ENCODE data around the gene OR2G3. TPM values are rescaled to one million over a fixed set of nuclear protein-coding genes. Genes with fewer than 3 reads are reported as not detected.

OR2G3 gene
- polyA plus RNA-seq, 4 donors: not detected

Other genes with a start within 250 kb of the OR2G3 start
- gene NLRP3, start 189.4 kb upstream of the OR2G3 start, polyA plus RNA-seq (ENCODE audit: insufficient read length in 4 of 4): 1 to 10 TPM in 2 of 4 donors, under 1 TPM in 2; 0.87 to 2.1 (median 1.2) TPM
- gene OR2B11, start 147.5 kb upstream of the OR2G3 start, polyA plus RNA-seq (ENCODE audit: insufficient read length in 4 of 4): under 1 TPM in 3 of 4 donors, not detected in 1; 0.04 to 0.12 (median 0.07) TPM
- 1 to 10 TPM in 1 of 4 donors, under 1 TPM in 3; 0.55 to 1.7 (median 0.75) TPM for gene OR2C3, start 69.1 kb upstream of the OR2G3 start, polyA plus RNA-seq (ENCODE audit: insufficient read length in 4 of 4)
- gene GCSAML, start 56.5 kb upstream of the OR2G3 start, polyA plus RNA-seq (ENCODE audit: insufficient read length in 4 of 4): 1 to 10 TPM in 1 of 4 donors, under 1 TPM in 3; 0.61 to 1.1 (median 0.84) TPM
- not detected for gene OR2G2, start 17.2 kb upstream of the OR2G3 start, polyA plus RNA-seq (ENCODE audit: insufficient read length in 4 of 4)
- not detected for gene OR13G1, start 74.2 kb downstream of the OR2G3 start, polyA plus RNA-seq (ENCODE audit: insufficient read length in 4 of 4)
- not detected for gene OR6F1, start 111.1 kb downstream of the OR2G3 start, polyA plus RNA-seq (ENCODE audit: insufficient read length in 4 of 4)
- not detected for gene OR14K1, start 133.0 kb downstream of the OR2G3 start, polyA plus RNA-seq (ENCODE audit: insufficient read length in 4 of 4)
- not detected for gene OR14A2, start 142.6 kb downstream of the OR2G3 start, polyA plus RNA-seq (ENCODE audit: insufficient read length in 4 of 4)
- not detected for gene OR1C1, start 155.0 kb downstream of the OR2G3 start, polyA plus RNA-seq (ENCODE audit: insufficient read length in 4 of 4)
- not detected for gene OR14A16, start 218.5 kb downstream of the OR2G3 start, polyA plus RNA-seq (ENCODE audit: insufficient read length in 4 of 4)
- gene OR11L1, start 236.3 kb downstream of the OR2G3 start, polyA plus RNA-seq (ENCODE audit: insufficient read length in 4 of 4): not detected

Data from left renal pelvis (tissue), 4 donors.